UCSD-AML1 (cell line): ENCODE results near the gene CA14.
"Not testable (repeated sequence)": the region's sequence is repeated elsewhere in the genome, so short reads cannot be mapped to it uniquely, and the experiment has no call there.

Experiments used
- DNase-seq: peaks from one replicate; lab custom pipeline; 2025; ENCODE audit not compliant: unreplicated experiment; lab: John Stamatoyannopoulos, UW

CA14 gene

DNA sequence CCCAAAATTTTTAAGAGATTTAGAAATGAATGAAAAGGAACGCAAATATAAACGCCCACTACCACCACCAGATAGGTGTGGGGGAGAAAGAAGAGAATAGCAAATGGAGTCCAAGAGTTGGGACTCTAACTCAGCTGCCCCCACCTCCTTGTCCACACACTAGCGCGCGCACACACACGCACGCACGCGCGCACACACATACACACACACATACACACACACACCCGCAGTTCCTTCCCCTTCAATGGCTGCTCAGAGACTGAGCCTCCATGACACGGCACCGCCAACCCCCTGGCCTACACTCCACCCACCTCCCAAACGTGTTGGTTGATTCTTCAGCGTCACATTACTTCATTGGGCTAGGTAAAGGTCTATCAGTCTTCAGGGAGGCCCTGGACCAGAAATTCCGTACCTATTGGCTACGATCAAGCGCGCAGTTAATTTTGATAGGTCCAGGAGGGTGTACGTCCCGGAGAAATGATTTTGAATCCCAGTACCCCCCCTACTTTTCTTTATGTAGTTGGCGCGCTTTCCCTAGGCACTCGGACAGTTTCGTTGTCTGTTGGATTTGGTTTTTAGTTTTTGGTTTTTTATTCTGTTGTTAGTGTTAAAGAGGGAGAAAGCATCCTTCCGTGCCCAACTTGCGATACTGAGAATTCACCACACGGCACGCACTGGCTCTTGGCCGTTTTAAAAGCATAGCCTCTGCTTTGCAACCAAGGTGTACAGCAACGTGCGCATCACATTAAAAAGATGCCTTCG, 21.5 kb upstream of the CA14 start, which contains the start of gene ANP32E:
ANP32E (minus strand) TSS at position 261 of the 762 bp plus-strand sequence. CDS start 326 bp downstream, outside the sequence.
- DNase-seq = peak; percentile 95

DNA sequence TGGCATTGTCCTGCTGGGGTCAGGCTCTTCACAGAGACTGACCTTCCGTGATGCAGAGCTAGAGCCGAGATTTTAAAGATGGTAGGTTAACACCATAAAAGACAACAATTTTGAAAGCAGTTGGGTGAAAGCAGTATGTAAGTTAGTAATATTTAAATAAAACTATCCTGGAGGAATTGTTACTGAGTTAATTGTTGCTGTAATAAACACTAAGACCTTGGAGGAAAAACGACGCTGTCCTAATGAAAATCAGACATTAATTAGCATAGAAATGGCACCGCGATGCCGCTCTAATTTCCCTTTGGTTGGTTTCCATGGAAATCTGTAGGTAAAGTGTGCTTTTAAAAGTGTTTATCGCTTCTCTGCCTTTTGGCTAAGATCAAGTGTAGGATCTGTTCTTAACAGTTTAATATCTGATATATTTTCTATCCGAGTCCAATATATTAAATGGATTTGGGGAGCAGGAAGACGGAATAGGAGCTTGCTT, 20.9 kb upstream of the CA14 start:
- no peak for DNase-seq

DNA sequence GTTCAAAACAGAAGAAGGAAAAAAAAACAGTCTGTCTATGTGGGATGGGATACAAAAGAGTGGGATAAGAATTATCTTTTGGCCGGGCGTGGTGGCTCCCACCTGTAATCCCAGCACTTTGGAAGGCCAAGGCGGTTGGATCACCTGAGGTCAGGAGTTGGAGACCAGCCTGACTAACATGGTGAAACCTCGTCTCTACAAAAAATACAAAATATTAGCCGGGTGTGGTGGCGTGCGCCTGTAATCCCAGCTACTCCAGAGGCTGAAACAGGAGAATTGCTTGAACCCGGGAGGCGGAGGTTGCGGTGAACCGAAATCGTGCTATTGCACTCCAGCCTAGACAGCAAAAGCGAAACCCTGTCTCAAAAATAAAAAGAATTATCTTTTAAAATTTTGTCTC, 20.4 kb upstream of the CA14 start:
- DNase-seq = not testable (repeated sequence)

DNA sequence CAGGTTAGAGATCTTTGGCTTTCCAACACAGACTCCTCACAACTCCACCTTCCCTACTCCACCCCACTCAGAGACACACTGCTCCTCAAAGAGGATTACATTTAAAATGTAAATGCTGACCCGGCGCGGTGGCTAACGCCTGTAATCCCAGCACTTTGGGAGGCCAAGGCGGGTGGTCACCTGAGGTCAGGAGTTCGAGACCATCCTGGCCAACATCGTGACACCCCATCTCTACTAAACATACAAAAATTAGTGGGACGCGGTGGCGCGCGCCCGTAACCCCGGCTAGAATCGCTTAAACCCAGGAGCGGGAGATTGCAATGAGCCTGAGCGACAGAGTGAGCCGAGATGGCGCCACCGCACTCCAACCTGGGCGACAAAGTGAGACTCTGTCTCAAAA, 19.8 kb upstream of the CA14 start:
- no peak for DNase-seq

- no peak for DNase-seq
These were observed 14.6 kb upstream of the CA14 start for GRCh38 chr1:150243003-150243402.

- no peak for DNase-seq
These were observed 7.6 kb upstream of the CA14 start for GRCh38 chr1:150249936-150250335.

DNA sequence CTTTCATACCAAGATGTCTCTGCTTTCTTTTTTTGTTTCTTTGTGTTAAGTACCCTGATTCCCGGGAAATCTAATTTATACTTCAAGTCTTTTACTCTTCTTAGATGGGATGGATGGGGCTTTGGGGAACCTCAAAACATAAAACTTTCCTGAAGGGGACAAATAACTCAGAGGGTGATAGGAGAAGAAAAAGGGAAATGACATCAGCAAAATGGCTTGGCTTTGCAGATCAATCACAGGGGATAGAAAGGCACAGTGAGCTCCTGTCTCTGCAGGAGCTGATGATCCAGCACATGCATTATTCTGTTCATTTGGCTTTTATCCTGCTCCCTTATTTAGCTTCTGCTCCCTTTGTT, 1.4 kb upstream of the CA14 start:
- no peak for DNase-seq

GRCh38 chr1:150256554-150257341, 826 bp upstream of the CA14 start:
- no peak for DNase-seq

DNA sequence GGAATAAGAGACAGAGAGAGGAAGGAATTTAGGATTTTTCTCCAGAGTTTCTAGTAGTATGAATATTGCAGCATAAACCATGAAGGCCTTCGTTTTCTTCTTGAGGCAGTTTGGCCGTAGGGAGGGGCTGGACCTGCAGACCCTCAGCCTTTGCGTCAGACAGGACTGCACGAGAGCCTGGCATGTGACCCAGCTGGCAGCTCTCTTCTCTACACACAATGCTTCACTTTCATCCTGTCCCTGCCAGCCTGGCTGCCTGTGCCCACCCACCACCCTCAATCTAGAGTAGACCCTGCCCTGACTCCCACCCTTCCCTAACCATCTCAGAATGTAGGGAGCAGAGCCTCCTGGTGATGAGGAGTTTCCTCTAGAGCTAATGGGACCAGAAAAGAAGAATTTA, 1.6 kb downstream of the CA14 start:
- DNase-seq = no peak

DNA sequence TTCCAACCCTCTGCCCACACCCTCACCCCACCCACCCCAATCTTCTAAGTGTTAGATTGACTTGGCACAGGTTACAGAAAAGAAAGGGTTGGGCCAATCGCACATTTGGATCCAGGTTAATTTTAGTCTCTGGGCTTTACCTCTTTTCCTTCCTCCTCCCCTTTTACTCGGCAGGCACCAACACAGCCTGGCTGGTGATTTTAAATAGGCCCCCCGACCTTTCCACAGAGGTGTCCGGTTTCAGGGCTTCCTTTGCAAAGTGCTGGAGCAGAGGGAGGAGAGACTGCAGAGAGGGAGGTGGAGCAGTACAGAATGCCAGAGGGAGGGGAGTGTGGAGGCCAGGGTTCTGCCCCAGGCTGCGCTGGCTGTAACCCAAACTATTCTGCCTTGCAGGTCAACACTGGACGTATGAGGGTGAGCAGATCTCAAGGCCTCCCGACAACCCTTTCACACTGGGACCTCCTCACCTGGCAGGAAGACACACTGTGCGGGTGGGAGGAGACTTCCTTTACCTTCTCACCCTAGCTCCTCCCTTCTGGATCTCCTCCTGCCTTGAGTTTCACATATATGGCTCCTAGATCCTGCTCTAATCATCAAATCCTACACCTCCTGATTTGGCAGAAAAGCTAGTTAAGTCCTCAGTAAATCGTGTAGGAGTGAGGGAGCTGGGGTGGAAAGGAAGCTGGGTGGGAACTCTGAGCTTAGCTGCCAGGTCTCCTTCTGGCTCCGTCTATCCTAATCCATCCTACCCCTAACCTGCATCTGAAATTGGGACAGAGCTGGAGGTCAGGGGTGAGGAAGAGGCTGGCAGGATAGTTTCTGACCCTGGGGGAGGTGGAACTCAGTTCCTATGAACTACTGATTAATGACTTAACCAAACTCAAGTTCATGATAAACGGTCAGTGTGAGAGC, 2.4 kb downstream of the CA14 start:
- DNase-seq = no peak

GRCh38 chr1:150261367-150261766, 3.8 kb downstream of the CA14 start:
- no peak for DNase-seq

- no peak for DNase-seq
These were observed 5.1 kb downstream of the CA14 start for GRCh38 chr1:150262388-150263320.

- no peak for DNase-seq
These were observed 6.0 kb downstream of the CA14 start for GRCh38 chr1:150263549-150263948.

GRCh38 chr1:150267896-150268295, 10.3 kb downstream of the CA14 start:
- DNase-seq = no peak

DNA sequence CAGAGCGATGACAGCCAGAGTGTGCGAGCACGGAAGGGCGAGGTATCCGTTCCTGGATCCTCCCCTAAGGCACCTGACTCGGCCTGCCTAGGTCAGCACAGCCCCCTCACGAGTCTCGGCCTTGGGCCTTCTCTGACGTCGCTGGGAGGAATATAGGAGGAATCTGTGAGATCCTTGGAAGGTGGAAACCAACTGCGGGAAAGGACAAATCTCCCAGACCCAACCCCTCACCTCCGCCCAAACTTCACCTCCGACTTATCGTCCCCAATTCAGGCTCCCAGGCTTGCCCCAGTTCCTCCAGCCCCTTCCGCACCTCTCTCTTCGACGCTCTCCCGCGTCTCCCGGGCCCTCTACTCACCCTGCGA, 10.7 kb downstream of the CA14 start:
- no peak for DNase-seq

DNA sequence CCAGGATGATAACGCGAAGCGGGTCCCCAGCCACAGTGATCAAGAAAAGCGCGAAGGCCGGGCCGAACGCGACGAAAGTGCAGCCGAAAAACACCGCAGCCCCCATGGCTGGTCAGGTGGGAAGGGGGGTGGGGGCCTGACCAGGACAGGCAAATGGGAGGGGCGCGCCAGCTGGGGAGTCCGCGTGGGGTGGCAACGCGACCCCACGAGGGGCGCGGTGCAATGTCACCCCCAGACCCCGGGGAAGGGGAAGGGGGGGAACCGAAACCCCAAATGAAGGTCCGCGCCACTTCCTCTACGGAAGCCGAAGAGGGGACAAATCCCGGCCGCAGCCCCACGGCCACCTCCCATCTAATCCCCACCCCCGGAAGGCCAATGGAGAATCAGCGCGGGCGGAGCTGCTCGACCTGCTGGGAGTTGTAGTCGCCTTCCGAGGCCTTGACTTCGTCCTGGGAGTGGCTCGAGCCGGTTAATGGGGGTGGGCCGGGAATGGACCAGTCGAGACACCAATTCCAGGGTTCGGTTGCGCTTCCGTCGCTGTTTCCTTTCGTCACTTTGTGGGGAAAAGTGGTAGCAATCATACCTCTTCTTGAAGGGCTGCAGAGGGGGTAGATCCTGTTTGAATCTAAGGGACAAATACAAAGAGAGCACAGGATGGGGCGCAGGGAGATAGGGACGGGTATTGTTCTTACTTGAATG, 11.3 kb downstream of the CA14 start, which contains the start of gene APH1A:
APH1A (minus strand) TSS at position 312 of the 699 bp plus-strand sequence; CDS start at position 106, 206 bp downstream.
- DNase-seq = peak; percentile 97

DNA sequence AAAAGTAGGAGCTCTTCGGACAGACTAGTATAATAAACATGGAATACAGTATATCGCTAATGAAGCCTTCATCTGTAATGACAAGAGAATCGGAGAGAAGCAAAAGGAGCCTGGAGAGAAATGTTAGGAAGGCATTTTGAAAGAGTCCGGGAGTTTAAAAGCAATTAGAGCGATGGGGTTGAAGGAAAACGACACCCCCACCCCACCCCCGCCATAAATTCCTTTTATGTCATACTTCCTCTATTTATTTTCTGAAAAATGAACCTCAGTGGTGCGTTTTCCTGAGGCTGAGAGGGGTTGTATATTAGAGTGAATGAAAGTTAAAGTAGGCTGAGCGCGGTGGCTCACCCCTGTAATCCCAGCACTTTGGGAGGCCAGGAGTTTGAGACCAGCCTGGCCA, 11.9 kb downstream of the CA14 start:
- no peak for DNase-seq

GRCh38 chr1:150271291-150271959, 13.9 kb downstream of the CA14 start:
- no peak for DNase-seq

- DNase-seq = no peak
These were observed 15.7 kb downstream of the CA14 start for GRCh38 chr1:150273311-150273710.
